ENCODE measurements around the gene SEC14L6. TPM values are rescaled to one million over a fixed set of nuclear protein-coding genes. Genes with fewer than 3 reads are reported as not detected.

Gene SEC14L6
- total RNA-seq, 4 donors from 2014 or later = 15.2 to 105 (median 41.4) TPM

DNA sequence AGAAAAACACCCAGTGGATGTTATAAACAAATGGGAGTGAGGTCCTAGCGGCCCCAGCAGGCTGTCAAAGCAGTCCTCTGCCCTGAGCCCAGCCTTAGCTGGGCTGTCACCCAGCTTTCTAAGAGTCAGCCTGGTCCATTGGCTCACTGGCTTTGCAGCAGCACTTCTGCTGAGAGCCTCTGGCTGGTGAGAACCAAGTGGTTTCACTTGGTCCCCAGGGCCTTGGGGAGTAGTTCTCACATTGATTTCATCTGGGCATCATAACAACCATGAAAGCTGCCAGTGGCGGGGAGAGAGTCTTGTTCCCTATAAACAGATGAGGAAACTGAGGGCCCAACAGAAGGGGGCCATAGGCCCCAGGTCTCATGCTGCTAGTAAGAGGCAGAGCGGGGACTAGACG lies 11.4 kb downstream of the SEC14L6 start:
- no peaks in the 10 kb centered on the region for H3K9me3 ChIP-seq
- no peak for DNase-seq (ENCODE audit: low spot score in 2 of 2)
- no peak overlapping the region for H3K27ac ChIP-seq
- H3K36me3 ChIP-seq = no peaks in the 10 kb centered on the region
- H3K27me3 ChIP-seq = peaks cover 4% of the 10 kb centered on the region
- no peaks in the 10 kb centered on the region for H3K4me1 ChIP-seq
- WGBS = 91% methylated on average over 4 of the region's 4 CpGs
- TF ChIP-seq, protein P1, sequence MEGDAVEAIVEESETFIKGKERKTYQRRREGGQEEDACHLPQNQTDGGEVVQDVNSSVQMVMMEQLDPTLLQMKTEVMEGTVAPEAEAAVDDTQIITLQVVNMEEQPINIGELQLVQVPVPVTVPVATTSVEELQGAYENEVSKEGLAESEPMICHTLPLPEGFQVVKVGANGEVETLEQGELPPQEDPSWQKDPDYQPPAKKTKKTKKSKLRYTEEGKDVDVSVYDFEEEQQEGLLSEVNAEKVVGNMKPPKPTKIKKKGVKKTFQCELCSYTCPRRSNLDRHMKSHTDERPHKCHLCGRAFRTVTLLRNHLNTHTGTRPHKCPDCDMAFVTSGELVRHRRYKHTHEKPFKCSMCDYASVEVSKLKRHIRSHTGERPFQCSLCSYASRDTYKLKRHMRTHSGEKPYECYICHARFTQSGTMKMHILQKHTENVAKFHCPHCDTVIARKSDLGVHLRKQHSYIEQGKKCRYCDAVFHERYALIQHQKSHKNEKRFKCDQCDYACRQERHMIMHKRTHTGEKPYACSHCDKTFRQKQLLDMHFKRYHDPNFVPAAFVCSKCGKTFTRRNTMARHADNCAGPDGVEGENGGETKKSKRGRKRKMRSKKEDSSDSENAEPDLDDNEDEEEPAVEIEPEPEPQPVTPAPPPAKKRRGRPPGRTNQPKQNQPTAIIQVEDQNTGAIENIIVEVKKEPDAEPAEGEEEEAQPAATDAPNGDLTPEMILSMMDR (IDR thresholded peaks at IDR 0.05) = no peak
- TF ChIP-seq POLR2AphosphoS5 (IDR thresholded peaks at IDR 0.05) = no peak
- TF ChIP-seq POLR2A (IDR thresholded peaks at IDR 0.05) = no peak
- no peak for TF ChIP-seq EP300 (IDR thresholded peaks at IDR 0.05)
- no peak overlapping the region for H3K4me3 ChIP-seq

DNA sequence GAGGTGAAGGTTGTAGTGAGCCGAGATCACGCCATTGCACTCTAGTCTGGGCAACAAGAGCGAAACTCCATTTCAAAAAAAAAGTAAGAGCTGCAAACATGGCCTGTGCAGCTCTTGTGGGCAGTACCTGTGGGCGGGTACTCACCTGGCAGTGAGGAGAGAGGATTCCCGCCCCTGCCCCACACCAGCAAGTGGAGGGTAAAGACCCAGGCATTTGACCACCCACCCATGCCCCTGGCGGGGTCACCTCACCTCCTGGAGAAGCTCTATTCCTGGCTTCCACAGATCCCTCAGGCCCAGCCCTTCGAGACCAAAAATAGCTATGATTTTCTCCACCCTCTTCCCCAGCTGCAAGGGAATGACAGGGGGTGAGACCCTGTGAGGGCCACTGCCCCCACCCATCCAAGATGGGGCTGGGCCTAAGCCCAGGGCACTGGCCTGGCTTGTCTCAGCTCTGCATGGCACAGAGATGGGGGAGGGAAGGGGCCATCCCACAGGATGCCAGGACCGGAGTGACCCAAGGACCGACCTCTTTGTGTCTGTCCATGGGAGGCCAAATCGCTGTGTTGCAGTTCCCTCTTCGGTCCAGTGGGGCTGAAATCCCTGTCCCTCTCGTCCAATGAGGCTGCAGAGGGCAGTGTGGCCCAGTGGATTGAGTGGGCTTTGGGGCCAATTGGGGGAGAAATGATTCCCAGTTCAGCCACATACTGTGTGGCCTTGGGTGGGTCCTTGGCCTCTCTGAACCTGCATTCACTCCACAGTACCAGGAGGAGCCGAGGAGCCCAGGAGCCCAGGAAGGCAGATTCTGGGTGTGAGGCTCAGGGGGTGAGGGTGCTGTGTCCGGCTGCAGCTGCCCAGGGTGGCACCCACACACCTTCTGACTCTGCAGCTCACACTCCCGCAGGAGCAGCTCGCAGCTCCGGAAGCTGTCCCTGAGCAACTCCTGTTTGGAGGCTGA lies 14.6 kb downstream of the SEC14L6 start:
- Histone ChIP-seq H3K27ac (no peak overlapping the region), H3K4me3 (no peak overlapping the region), H3K9me3 (no peaks in the 10 kb centered on the region), H3K4me1 (no peaks in the 10 kb centered on the region), H3K36me3 (no peaks in the 10 kb centered on the region), H3K27me3 (no peaks in the 10 kb centered on the region)
- WGBS = 86% methylated on average over 9 of the region's 17 CpGs
- DNase-seq (ENCODE audit: low spot score in 2 of 2) = no peak
- TF ChIP-seq, protein P1 (IDR thresholded peaks at IDR 0.05) = no peak
- TF ChIP-seq POLR2A (IDR thresholded peaks at IDR 0.05) (no peak), EP300 (IDR thresholded peaks at IDR 0.05) (no peak), POLR2AphosphoS5 (IDR thresholded peaks at IDR 0.05) (no peak)

DNA sequence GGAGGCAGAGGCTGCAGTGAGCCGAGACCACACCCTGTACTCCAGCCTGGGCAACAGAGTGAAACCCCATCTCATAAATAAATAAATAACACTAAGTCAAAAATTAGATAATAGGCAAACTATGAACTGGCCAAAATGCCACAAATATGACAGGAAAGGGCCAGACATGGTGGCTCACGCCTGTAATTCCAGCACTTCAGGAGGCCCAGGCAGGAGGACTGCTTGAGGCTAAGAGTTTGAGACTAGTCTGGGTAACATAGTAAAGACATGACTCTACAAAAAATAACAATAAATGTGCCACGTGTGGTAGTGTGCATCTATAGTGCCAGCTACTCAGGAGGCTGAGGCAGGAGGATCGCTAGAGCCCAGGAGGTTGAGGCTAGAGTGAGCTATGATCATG lies 19.9 kb downstream of the SEC14L6 start:
- no peaks in the 10 kb centered on the region for H3K4me1 ChIP-seq
- peaks cover 2% of the 10 kb centered on the region for H3K27me3 ChIP-seq
- H3K9me3 ChIP-seq = no peaks in the 10 kb centered on the region
- WGBS = 90% methylated on average over 4 of the region's 4 CpGs
- TF ChIP-seq POLR2AphosphoS5 (IDR thresholded peaks at IDR 0.05) = no peak
- TF ChIP-seq EP300 (IDR thresholded peaks at IDR 0.05) = no peak
- TF ChIP-seq, protein P1 (IDR thresholded peaks at IDR 0.05) = no peak
- no peak for TF ChIP-seq POLR2A (IDR thresholded peaks at IDR 0.05)
- H3K4me3 ChIP-seq = no peak overlapping the region
- H3K27ac ChIP-seq = no peak overlapping the region
- no peaks in the 10 kb centered on the region for H3K36me3 ChIP-seq
- DNase-seq (ENCODE audit: low spot score in 2 of 2) = no peak

DNA sequence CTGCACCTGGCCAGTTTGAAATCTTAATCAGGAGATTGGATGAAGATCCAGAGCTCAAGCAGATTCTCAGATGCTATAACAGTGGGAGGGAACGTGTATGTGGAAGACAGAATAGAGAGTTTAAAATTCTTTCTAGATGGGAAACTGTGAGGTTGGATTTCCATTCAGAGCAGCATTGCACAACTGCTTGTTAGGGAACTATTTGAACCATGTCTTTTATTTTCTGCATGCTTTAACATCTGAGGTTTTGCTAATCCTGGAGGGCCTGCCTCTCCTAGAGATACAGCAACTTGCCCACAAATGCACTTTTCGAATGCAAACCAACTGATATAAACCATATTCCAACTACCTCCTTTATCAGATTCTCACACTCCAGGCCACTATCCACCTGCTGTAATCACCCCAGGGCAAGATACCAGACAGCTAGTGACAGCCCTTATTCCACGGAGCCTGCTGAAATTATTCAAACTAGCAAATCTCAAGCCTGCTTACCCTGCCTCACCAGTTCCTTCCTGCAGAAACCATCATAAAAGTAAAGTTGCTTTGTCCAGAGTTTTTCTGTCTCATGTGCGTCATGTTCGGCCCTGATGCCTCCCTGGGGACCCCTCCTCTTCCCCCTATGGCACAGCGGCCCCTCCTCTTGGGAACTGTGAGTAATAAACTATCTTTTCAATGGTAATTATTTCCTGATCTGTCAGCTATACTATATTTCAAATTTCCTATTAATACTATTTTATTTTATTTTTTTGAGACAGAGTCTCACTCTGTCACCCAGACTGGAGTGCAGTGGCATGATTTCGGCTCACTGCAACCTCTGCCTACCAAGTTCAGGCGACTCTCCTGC lies 22.7 kb downstream of the SEC14L6 start:
- no peaks in the 10 kb centered on the region for H3K9me3 ChIP-seq
- peaks cover 5% of the 10 kb centered on the region for H3K27me3 ChIP-seq
- no peak overlapping the region for H3K4me3 ChIP-seq
- no peaks in the 10 kb centered on the region for H3K4me1 ChIP-seq
- H3K27ac ChIP-seq = no peak overlapping the region
- no peak for DNase-seq (ENCODE audit: low spot score in 2 of 2)
- TF ChIP-seq, protein P1 (IDR thresholded peaks at IDR 0.05) = no peak
- no peak for TF ChIP-seq POLR2AphosphoS5 (IDR thresholded peaks at IDR 0.05)
- no peak for TF ChIP-seq POLR2A (IDR thresholded peaks at IDR 0.05)
- no peak for TF ChIP-seq EP300 (IDR thresholded peaks at IDR 0.05)
- 73% methylated on average over 8 of the region's 8 CpGs for WGBS
- no peaks in the 10 kb centered on the region for H3K36me3 ChIP-seq

Data from suprapubic skin (tissue), 4 donors.